HG02938 (cell line): Measurements from ENCODE around the gene PPRC1.

Experiments
- ATAC-seq: cut with Tn5 transposase; IDR thresholded peaks from one replicate; pipeline ENCODE4 v1.9.1; 2021; ENCODE audit warnings: mild to moderate bottlenecking, moderate library complexity; ENCODE audit not compliant: unreplicated experiment

PPRC1 gene

DNA sequence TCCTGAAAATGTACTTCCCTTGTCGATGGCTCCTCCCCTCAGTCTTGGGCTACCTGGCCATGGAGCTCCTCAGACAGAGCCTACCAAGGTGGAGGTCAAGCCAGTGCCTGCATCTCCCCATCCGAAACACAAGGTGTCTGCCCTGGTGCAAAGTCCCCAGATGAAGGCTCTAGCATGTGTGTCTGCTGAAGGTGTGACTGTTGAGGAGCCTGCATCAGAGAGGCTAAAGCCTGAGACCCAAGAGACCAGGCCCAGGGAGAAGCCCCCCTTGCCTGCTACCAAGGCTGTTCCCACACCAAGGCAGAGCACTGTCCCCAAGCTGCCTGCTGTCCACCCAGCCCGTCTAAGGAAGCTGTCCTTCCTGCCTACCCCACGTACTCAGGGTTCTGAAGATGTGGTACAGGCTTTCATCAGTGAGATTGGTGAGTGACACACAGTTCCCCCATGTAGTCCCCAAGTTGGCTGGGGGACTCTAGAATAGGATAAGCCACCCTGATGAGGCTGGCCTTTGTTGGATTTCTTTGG, 8.8 kb downstream of the PPRC1 start:
- no peak for ATAC-seq

GRCh38 chr10:102146971-102147428, 14.2 kb downstream of the PPRC1 start:
- no peak for ATAC-seq

GRCh38 chr10:102147561-102147960, 14.7 kb downstream of the PPRC1 start:
- ATAC-seq = no peak

GRCh38 chr10:102148275-102148674, 15.4 kb downstream of the PPRC1 start:
- ATAC-seq = no peak

GRCh38 chr10:102150970-102151773, 18.3 kb downstream of the PPRC1 start:
- no peak for ATAC-seq

GRCh38 chr10:102151774-102152544, 19.1 kb downstream of the PPRC1 start, which contains the start of gene NOLC1:
Gene NOLC1 (plus strand): TSS chr10:102152389. CDS start chr10:102152411, 22 bp downstream.
- ATAC-seq = peak; percentile 90

- ATAC-seq = no peak
Measured at GRCh38 chr10:102152545-102152890, 19.7 kb downstream of the PPRC1 start.

DNA sequence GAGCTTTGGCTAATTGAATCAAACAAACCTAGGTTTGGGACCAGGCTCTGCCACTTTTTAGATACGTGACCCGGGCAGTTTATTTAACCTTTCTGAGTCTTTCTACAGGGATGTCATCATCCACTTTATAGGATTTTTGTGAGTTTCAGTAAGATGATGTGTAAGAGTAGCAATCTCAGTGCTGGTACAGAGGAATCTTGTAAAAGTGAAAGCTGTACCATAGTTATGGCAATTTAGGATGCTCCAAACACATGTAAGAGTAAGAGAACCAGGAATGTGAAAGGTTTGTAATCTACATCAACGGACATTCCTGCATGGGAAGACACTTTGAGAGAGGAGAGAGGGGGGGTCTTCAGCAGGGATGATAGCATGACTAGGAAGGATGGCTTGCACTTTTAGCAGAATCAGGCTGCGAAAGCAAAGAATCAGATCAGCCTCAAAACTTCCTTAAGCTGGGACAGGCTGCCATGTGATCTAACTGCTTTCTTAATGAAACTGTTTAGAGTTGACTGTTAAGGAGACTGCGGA, 20.3 kb downstream of the PPRC1 start:
- ATAC-seq = no peak

GRCh38 chr10:102154466-102155116, 21.8 kb downstream of the PPRC1 start:
- no peak for ATAC-seq

- ATAC-seq = no peak
Measured at GRCh38 chr10:102157224-102157623, 24.4 kb downstream of the PPRC1 start.

DNA sequence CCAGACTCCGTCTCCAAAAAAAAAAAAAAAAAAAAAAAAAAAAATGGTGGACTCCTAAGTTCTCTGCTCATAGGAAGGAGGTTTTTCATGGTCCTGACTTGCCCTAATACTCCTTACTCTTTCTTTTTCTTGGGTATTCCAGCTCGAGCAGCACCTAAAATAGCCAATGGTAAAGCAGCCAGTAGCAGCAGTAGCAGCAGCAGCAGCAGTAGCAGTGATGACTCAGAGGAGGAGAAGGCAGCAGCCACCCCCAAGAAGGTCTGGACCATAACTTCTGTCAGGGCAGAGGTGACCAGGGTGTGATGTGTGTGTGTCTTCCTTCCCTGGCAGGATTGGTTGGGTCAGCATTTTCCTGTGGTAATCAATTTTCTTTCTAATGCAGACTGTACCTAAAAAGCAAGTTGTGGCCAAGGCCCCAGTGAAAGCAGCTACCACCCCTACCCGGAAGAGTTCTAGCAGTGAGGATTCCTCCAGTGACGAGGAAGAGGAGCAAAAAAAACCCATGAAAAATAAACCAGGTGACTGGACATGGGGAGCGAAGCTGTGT, 26.3 kb downstream of the PPRC1 start:
- ATAC-seq = no peak

- no peak for ATAC-seq
Measured at GRCh38 chr10:102159831-102160230, 27.0 kb downstream of the PPRC1 start.

DNA sequence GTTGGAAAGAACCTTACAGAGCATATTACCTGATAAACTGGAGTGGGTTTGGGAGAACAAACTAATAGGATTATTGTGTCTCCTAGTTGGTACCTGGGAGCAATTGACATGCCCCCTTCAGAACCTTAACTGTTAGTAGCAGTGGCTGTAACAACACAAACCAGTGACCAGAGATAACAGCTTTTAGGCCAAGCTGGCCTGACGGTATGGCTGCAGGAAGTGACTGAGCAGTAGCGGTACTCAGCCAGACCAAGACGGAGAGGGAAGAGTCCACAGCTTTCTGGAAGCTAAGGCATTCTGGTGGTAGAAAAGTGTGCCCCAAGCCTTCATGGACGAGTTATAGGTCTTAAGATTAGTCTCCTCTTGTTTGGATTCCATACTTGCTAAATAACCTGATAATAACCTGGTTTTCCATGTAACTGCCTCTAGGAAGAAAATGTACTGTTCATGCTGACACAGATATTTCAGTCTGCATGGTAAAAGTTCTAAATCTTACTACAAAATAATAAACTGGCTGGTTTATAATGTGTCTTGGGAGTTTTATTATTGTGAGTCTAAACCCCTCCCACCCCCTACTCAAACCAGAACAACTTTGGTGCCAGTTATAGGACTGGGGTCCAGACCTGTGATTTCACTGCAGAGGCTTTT, 30.6 kb downstream of the PPRC1 start:
- ATAC-seq = no peak

DNA sequence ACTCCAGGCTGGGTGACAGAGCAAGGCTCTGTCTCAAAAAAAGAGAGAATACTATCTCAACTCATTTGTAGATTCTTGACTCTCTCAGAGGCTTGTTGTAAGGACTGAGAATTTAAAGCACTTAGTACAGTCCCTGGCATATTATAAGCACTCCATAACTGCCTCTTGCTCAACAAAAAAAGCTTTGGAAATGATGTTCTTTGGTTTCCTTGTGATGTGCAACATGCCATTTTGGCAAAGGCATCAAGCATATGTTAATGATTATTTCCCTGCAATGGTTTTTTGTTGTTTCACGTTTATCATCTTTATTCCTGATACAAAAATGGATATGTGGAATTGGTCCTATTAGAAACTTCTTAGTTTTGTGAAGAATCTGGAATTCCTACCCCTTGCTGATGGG, 35.0 kb downstream of the PPRC1 start:
- no peak for ATAC-seq

DNA sequence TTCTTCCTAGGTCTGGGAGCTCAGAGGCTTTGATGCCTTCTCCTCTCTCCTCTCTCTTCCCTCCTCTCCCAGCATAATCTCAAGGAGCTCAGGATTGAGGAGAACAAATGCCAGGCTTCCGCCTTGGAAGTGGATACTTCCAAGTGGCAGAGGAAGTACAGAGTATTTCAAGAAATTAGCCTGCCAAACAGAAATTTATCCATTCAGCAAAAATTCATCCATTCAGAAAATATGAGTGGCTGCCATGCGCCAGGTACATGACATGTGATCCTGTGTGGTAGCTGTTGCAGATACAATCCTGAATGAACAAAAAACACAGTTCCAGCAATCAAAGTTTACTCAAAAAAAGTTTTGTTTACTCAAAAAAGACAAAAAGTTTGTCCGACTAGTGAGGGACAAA, 37.8 kb downstream of the PPRC1 start:
- ATAC-seq = no peak

- ATAC-seq = no peak
Measured at GRCh38 chr10:102172288-102172687, 39.4 kb downstream of the PPRC1 start.

DNA sequence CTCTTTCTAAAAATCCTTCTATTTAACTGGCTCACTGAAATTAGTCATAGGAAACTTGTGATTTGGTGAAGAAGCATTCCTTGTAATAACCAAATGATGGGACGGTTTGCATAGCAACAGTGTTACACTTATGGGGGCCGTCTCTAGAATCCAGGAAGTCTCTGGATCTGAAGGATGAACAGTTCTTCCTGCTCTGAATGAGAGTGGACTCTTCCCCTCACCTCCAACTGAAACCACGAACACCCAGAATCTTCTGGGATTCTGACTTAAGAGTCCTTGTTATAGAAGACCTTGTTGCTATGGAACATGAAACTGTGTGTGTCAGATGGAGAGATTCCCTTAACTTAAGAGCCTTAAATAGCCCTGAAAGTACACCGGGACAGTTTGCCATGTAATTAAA, 42.6 kb downstream of the PPRC1 start:
- ATAC-seq = no peak

- ATAC-seq = no peak
Measured at GRCh38 chr10:102184606-102185005, 51.8 kb downstream of the PPRC1 start.

DNA sequence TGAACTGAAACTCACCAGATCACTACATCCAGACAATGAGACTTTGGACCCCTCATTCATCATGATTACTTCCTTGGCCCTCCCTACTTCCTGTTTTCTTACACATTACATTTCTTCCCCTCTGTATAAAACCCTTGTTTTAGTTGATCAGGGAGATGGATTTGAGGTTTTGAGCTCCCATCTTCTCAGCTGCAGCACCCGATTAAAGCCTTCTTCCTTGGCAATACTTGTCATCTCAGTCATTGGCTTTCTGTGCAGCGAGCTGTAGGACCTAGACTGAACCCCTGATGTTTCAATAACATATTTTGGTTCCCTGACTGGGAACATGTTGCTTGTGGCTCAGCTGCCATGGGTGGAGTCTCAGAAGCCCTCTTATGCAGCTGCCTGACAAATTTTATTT, 52.4 kb downstream of the PPRC1 start:
- no peak for ATAC-seq

DNA sequence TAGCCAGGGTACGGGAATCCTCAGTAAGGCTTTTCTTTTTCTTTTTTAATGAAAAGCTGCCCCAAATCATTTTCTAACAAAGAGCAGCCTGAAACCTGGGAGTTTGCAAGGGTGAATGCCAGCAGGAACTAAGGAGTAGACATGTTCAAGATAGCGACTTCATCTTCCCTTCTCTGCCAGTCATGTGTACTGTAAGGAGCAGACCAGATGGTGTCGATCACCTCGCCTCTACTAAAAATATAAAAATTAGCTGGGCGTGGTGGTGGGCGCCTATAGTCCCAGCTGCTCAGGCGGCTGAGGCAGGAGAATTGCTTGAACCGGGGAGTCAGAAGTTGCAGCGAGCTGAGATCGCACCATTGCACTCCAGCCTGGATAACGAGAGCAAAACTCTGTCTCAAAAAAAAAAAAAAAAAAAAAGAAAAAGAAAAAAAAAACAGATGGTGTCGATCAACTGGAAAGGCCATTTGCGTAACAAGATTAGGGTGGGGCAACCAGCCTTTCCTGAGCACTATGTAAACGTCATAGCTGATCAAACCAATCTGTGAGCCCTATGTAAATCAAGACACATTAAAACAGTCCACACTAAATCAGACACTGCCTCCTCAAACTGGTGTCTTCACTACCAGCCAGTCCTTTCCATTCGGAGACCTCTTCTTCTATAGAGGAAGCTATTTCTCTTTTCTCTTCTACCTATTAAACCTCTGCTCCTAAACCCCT, 53.1 kb downstream of the PPRC1 start:
- ATAC-seq = no peak
